H9 (cell line): Measurements from ENCODE around the gene PNMT. TPM values are rescaled to one million over a fixed set of nuclear protein-coding genes. Genes with fewer than 3 reads are reported as not detected.

Experiments
- DNase-seq: peaks from one replicate; pipeline ENCODE4 v3.0.0-alpha.2; 2017
- H2AFZ ChIP-seq: one replicate; pipeline ENCODE4 v1.6.1; 2013; ENCODE audit warnings: mild to moderate bottlenecking, low read length, control low read depth, moderate library complexity
- H2AK5ac ChIP-seq: 2 replicates; pipeline ENCODE4 v1.6.1; 2013; ENCODE audit warnings: low read length, control low read depth, mixed read lengths; ENCODE audit not compliant: insufficient read length
- H2BK120ac ChIP-seq: one replicate; pipeline ENCODE4 v1.6.1; 2013; ENCODE audit warnings: low read depth, mild to moderate bottlenecking, low read length, control low read depth, inconsistent platforms; ENCODE audit not compliant: poor library complexity, severe bottlenecking
- H2BK12ac ChIP-seq: 2 replicates; pipeline ENCODE4 v1.6.1; 2013; ENCODE audit warnings: low read length, control low read depth, mixed read lengths, low read depth; ENCODE audit not compliant: insufficient read length
- H2BK15ac ChIP-seq: 2 replicates; pipeline ENCODE4 v1.6.1; 2013; ENCODE audit warnings: low read depth, low read length, control low read depth
- H2BK20ac ChIP-seq: one replicate; pipeline ENCODE4 v1.6.1; 2013; ENCODE audit warnings: low read depth, mild to moderate bottlenecking, low read length, control low read depth, inconsistent platforms; ENCODE audit not compliant: poor library complexity, severe bottlenecking
- H2BK5ac ChIP-seq: 2 replicates; pipeline ENCODE4 v1.6.1; 2013; ENCODE audit warnings: low read length, control low read depth, mixed read lengths; ENCODE audit not compliant: insufficient read length
- H3K14ac ChIP-seq: 2 replicates; pipeline ENCODE4 v1.6.1; 2013; ENCODE audit warnings: low read length, control low read depth; ENCODE audit not compliant: insufficient read depth
- H3K18ac ChIP-seq: 2 replicates; pipeline ENCODE4 v1.6.1; 2013; ENCODE audit warnings: low read depth, mild to moderate bottlenecking, mixed read lengths, low read length, control low read depth; ENCODE audit not compliant: insufficient read length
- H3K23ac ChIP-seq: 2 replicates; pipeline ENCODE4 v1.6.1; 2013; ENCODE audit warnings: low read length, control low read depth, mixed read lengths, low read depth; ENCODE audit not compliant: insufficient read length
- H3K23me2 ChIP-seq: 2 replicates; pipeline ENCODE4 v1.6.1; 2013; ENCODE audit warnings: low read depth, mild to moderate bottlenecking, mixed read lengths, low read length, control low read depth; ENCODE audit not compliant: insufficient read length, poor library complexity, severe bottlenecking
- H3K27ac ChIP-seq: 2 replicates; pipeline ENCODE4 v1.5.1; 2013; ENCODE audit warnings: low read length, control low read depth, mixed read lengths, low read depth; ENCODE audit not compliant: insufficient read length
- H3K27me3 ChIP-seq: 2 replicates; pipeline ENCODE4 v1.6.1; 2013; ENCODE audit warnings: low read length, control low read depth, inconsistent platforms; ENCODE audit not compliant: insufficient read depth
- H3K4ac ChIP-seq: 2 replicates; pipeline ENCODE4 v1.6.1; 2013; ENCODE audit warnings: low read depth, mild to moderate bottlenecking, control low read depth, inconsistent platforms, low read length, moderate library complexity
- H3K4me1 ChIP-seq: 2 replicates; pipeline ENCODE4 v1.6.1; 2013; ENCODE audit warnings: low read length, control low read depth, inconsistent platforms; ENCODE audit not compliant: insufficient read depth
- H3K4me2 ChIP-seq: 2 replicates; pipeline ENCODE4 v1.6.1; 2013; ENCODE audit warnings: low read length, control low read depth, mixed read lengths; ENCODE audit not compliant: insufficient read length, insufficient read depth
- H3K56ac ChIP-seq: 2 replicates; pipeline ENCODE4 v1.6.1; 2013; ENCODE audit warnings: low read depth, mild to moderate bottlenecking, mixed read lengths, low read length, control low read depth; ENCODE audit not compliant: insufficient read length
- H3K79me1 ChIP-seq: 2 replicates; pipeline ENCODE4 v1.6.1; 2013; ENCODE audit warnings: low read depth, mild to moderate bottlenecking, moderate library complexity, low read length, control low read depth, inconsistent platforms; ENCODE audit not compliant: insufficient read depth, poor library complexity, severe bottlenecking
- H3K79me2 ChIP-seq: 2 replicates; pipeline ENCODE4 v1.6.1; 2013; ENCODE audit warnings: low read length, control low read depth, inconsistent platforms; ENCODE audit not compliant: insufficient read depth
- H3K9ac ChIP-seq: 2 replicates; pipeline ENCODE4 v1.6.1; 2013; ENCODE audit warnings: low read length, control low read depth, mixed read lengths; ENCODE audit not compliant: insufficient read length; ENCODE audit errors: extremely low read depth
- H3K9me3 ChIP-seq: one replicate; pipeline ENCODE4 v1.6.1; 2013; ENCODE audit warnings: low read depth, low read length, inconsistent platforms; ENCODE audit not compliant: control insufficient read depth
- H3T11ph ChIP-seq: one replicate; pipeline ENCODE4 v1.6.1; 2013; ENCODE audit warnings: mild to moderate bottlenecking, low read length, control low read depth, inconsistent platforms
- H4K20me1 ChIP-seq: one replicate; pipeline ENCODE4 v1.6.1; 2013; ENCODE audit not compliant: control insufficient read depth, insufficient read length, insufficient read depth
- H4K5ac ChIP-seq: 2 replicates; pipeline ENCODE4 v1.6.1; 2013; ENCODE audit warnings: low read depth, mild to moderate bottlenecking, mixed read lengths, low read length, control low read depth; ENCODE audit not compliant: insufficient read length
- H4K8ac ChIP-seq: replicated peaks from 2 replicates; pipeline ENCODE4 v1.6.1; 2013; ENCODE audit warnings: low read length, control low read depth, mixed read lengths, low read depth; ENCODE audit not compliant: insufficient read length
- H4K91ac ChIP-seq: 2 replicates; pipeline ENCODE4 v1.6.1; 2013; ENCODE audit warnings: low read depth, mild to moderate bottlenecking, moderate library complexity, mixed read lengths, low read length, control low read depth; ENCODE audit not compliant: insufficient read length
- H3K27ac Mint-ChIP-seq, 3 experiments: 2 replicates in 2 of 3; 3 replicates in 1 of 3; pipeline ENCODE4 v1.8.0; 2020 to 2021; ENCODE audit warnings: mixed read lengths in 3 of 3, mild to moderate bottlenecking in 1 of 3, moderate library complexity in 1 of 3
- H3K27me3 Mint-ChIP-seq: 2 replicates; pipeline ENCODE4 v1.8.0; 2021; ENCODE audit warnings: low read depth, mild to moderate bottlenecking, moderate library complexity, mixed read lengths
- H3K36me3 Mint-ChIP-seq, 3 experiments: 2 replicates in 2 of 3; 3 replicates in 1 of 3; pipeline ENCODE4 v1.8.0; 2020 to 2021; ENCODE audit warnings: low read depth in 3 of 3, mixed read lengths in 3 of 3; ENCODE audit not compliant: insufficient read depth in 1 of 3
- H3K4me1 Mint-ChIP-seq, 2 experiments: 2 replicates each; pipeline ENCODE4 v1.8.0; 2020; ENCODE audit warnings: mixed read lengths in 2 of 2
- H3K4me3 Mint-ChIP-seq, 2 experiments: 2 replicates in 1 of 2; 3 replicates in 1 of 2; pipeline ENCODE4 v1.8.0; 2020 to 2021; ENCODE audit warnings: mild to moderate bottlenecking in 2 of 2, mixed read lengths in 2 of 2, moderate library complexity in 1 of 2
- H3K9me3 Mint-ChIP-seq, 2 experiments: 2 replicates in 1 of 2; 3 replicates in 1 of 2; pipeline ENCODE4 v1.8.0; 2020; ENCODE audit warnings: mild to moderate bottlenecking in 2 of 2, mixed read lengths in 2 of 2, moderate library complexity in 1 of 2
- CTCF ChIP-seq: fragments of 200-600 bp; sonication (generic); conservative IDR thresholded peaks from 3 replicates; pipeline ENCODE4 v1.8.0; 2021; ENCODE audit warnings: antibody characterized with exemption, mild to moderate bottlenecking
- WGBS: extraction: QIAGEN DNeasy Blood & Tissue Kit; methylation state at CpG from one replicate; pipeline ENCODE4 v1.1.7; 2013; ENCODE audit warnings: missing lambda C conversion rate, low lambda C conversion rate, mixed read lengths; ENCODE audit not compliant: insufficient read length; ENCODE audit errors: extremely low coverage; 5-methylcytosine and 5-hydroxymethylcytosine counted together
- total RNA-seq: library from RNA; stranded (reverse); gene quantifications from 2 replicates; pipeline ENCODE4 v1.2.1, GENCODE V29; 2021

PNMT gene
- total RNA-seq, 1 experiment from 2014 or later: 2.1 TPM

DNA sequence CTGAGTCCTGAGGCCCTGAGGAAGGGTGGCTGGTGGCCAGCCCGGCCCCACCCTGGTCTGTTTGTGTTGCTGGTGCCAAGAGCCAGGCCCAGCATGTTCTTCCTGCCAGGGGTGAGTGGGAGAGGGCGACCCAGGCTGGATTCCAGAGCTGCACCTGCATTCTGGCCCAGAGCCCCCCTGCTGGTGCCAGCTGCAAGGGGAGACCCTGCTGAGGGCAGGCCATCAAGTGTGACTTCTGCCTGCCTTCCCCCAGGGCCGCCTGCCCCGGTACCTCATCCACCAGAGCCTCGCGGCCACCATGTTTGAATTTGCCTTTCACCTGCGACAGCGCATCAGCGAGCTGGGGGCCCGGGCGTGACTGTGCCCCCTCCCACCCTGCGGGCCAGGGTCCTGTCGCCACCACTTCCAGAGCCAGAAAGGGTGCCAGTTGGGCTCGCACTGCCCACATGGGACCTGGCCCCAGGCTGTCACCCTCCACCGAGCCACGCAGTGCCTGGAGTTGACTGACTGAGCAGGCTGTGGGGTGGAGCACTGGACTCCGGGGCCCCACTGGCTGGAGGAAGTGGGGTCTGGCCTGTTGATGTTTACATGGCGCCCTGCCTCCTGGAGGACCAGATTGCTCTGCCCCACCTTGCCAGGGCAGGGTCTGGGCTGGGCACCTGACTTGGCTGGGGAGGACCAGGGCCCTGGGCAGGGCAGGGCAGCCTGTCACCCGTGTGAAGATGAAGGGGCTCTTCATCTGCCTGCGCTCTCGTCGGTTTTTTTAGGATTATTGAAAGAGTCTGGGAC, 5.5 kb upstream of the PNMT start:
- H3K9ac ChIP-seq: no peak overlapping the region
- Mint-ChIP-seq H3K4me1 (peaks cover 29 to 54% of the 10 kb centered on the region in 2 experiments), H3K27ac (peak overlapping the region in 2 of 3 experiments; percentile 7 to 52; a peak in 1 of 7 replicates), H3K36me3 (peaks cover 4 to 22% (median 11%) of the 10 kb centered on the region in 3 experiments; a peak in 6 of 7 replicates), H3K27me3 (peaks cover 34% of the 10 kb centered on the region), H3K4me3 (peak overlapping the region in 1 of 2 experiments; percentile 23; a peak in 1 of 5 replicates), H3K9me3 (no peaks in the 10 kb centered on the region)
- no peak overlapping the region for H2AFZ ChIP-seq
- H3K18ac ChIP-seq: no peak overlapping the region
- no peak overlapping the region for H4K8ac ChIP-seq
- peak; percentile 72 for DNase-seq
- H2BK5ac ChIP-seq: no peak overlapping the region
- H2BK120ac ChIP-seq: no peak overlapping the region
- H2BK12ac ChIP-seq: no peak overlapping the region
- no peak overlapping the region for H3K56ac ChIP-seq
- no peak overlapping the region for H3K4ac ChIP-seq
- TF ChIP-seq CTCF: no peak
- no peak overlapping the region for H3K14ac ChIP-seq
- H3K23ac ChIP-seq: no peak overlapping the region
- peaks cover 3% of the 10 kb centered on the region for H3K23me2 ChIP-seq
- H4K5ac ChIP-seq: no peak overlapping the region
- H4K91ac ChIP-seq: no peak overlapping the region
- H2BK15ac ChIP-seq: no peak overlapping the region
- no peaks in the 10 kb centered on the region for H3K79me1 ChIP-seq
- no peaks in the 10 kb centered on the region for H3K9me3 ChIP-seq
- no peak overlapping the region for H3K27ac ChIP-seq
- H3K4me2 ChIP-seq: no peak overlapping the region
- H2AK5ac ChIP-seq: no peak overlapping the region
- H2BK20ac ChIP-seq: no peak overlapping the region
- H3K27me3 ChIP-seq: peaks cover 3% of the 10 kb centered on the region; the same call in 1 of the 2 replicates
- H3K79me2 ChIP-seq: no peaks in the 10 kb centered on the region
- H3K4me1 ChIP-seq: peaks cover 6% of the 10 kb centered on the region; the same call in 1 of the 2 replicates
- H3T11ph ChIP-seq: no peak overlapping the region
- no peaks in the 10 kb centered on the region for H4K20me1 ChIP-seq
- WGBS: no CpG with 5 or more reads among the region's 22 CpGs
